ENCODE data around the gene ZCCHC14.
"Not testable (repeated sequence)": the region's sequence is repeated elsewhere in the genome, so short reads cannot be mapped to it uniquely, and the experiment has no call there.

Gene ZCCHC14

DNA sequence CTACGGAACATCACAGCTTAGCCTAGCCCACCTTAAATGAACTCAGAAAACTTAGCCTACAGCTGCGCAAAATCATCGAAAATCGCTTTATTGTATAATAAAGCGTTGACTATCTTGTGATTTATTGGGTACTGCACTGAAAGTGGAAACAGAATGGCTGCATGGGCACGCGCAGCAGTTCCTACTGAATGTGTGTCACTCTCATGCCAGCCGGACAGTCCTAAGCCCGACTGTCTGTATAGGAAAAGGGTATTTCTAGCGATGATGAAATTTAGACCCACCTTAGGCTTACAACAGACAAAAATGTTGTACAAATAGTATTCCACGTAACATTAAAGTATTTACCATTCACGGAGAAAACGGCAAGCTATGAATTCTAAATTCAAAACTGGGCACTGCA, 118.5 kb downstream of the ZCCHC14 start:
- DNase-seq, result no peak

DNA sequence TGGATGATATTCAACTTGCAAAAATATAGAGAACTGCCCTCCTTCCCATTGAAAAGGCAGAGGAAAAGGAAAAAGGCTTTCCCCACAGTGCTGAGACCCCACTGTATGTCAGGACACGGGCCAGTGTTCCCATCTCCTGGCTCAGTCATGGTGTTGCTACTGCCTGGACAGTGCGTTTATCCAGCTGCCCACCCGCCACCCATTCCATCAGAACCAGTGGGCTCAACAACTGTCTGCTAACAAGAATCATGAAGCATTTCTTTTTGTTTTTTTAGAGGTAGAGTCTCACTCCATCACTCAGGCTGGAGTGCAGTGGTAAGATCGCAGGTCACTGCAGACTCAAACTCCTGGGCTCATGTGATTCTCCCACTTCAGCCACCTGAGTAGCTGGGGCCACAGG, 120.5 kb downstream of the ZCCHC14 start:
- DNase-seq, result no peak

DNA sequence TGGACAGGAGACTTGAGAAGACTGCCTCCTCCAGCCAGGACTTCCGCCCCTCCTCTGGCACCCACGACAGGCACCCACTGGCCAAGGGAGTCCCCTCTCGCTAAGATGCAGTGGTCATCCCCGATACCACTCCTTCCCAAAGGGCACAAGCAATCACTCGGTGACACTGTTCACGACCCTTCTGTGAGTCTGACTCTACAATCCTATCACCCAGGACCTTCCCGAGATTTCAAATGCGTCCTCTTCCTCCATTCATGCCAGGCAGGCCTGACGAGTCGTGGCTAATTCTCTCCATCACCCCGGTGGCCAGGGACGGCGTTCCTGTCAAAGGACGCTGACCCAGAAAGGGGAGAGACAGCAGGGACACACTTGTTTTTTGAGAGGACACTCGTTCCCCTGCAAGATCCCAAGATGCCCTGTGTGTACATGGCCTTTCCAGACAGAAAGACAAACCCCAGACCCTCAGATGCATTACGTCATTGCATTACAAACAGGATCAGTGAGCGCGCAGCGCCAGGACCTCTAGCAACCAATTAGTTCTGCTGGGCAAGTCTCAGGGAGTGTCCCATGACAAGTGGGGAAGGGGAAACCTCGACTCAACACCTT, 121.5 kb downstream of the ZCCHC14 start:
- no peak for DNase-seq

DNA sequence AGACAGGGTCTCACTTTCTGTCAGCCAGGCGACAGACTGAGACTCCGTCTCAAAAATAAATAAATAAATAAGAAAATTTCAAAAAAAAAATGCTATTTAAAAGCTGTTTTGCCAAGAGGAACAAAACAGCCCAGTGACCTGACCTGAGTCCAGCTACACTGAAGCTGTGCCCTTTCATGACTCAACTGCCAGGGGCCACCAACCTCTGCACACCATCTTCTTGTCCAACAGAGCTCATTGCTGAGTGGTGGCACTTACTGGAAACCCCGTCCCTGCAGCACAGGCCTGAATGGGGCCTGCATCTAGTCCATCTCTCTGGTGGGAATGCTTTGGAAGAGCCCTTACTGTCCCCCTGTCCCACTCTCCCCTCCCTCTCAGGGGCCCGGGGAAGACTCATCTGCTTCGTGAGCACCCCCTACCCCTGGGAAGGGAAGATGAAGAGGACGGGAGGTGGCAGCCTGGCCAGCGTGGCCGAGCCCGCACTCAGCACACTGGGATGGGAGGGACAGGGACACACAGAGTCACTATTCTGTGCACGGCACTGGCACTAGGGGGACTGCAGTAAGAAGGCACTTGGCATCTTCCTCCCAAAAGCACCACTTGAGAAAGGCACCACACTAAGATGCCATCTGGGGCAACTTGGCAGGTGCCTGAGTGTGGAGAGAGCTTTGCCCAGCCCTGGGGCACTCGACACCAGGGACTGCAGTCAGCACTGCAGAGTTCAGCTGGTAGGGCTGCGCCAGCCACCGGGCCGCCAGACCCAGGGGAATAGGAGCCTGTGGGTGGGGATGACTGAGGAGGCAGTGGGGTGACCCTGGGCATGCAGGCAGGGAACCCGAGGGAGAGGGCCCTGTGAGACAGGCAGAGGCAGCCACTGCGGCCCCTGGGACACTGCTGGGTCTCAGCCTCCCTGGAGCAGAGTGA, 122.8 kb downstream of the ZCCHC14 start:
- DNase-seq, result no peak

DNA sequence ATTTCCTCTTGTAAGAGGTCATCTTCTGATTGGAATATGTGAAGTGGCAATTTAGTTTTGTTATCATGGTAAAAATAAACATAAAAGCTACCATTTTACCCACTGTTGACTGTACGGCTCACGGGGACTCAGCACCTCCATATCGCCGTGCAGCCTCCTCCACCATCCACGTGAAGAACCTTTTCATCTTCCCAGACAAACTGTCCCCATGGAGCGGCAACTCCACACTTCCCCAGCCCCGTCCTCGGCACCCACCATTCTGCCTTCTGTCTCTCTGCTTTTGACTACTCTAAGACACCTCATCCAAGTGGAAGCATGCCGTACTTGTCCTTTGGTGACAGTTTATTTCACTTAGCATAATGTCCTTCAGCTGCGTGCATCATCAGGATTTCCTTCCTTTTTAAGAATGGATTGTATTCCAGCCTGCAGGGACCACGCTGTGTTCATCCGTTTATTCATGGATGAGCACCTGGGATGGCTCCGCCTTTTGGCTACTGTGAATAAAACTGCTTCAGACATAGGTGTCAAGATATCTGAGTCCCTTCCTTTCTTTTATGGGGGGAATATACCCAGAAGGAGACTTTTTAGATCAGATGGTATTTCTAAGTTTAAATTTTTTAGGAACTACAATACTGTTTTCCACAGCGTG, 123.6 kb downstream of the ZCCHC14 start:
- no peak for DNase-seq

DNA sequence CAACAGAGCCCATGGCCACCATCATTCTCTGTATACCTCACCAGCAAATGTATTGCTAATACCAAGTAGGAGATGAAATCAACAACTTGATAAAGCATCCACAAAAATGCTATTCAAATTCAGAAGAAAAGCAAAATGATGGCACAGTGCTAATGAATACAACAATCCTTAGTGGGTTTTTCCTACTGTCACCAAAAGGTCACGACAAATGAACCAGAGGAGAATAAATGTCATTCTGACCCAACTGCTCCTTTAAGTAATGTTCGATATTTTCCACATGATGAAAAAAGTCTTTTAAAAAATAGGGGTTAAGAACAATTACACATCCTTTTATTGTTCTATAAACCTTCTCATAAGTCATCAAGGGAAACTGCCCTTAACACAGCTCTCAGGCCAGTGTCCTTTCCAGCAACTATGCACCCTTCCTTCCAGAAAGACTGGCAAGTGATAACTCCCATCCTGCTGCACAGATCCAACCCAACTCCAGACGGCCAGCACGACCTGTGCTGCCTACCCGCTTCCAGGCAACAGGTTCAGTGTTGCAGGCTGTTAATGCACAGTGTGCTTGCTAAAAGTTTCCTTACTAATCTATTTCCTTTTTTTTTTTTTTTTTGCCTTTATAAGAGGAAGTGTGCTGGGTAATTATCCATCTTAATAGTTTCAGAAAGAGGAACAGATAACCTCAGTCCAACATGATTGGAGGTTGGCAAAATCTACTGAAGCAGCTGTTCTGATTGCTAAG, 124.6 kb downstream of the ZCCHC14 start:
- no peak for DNase-seq

DNA sequence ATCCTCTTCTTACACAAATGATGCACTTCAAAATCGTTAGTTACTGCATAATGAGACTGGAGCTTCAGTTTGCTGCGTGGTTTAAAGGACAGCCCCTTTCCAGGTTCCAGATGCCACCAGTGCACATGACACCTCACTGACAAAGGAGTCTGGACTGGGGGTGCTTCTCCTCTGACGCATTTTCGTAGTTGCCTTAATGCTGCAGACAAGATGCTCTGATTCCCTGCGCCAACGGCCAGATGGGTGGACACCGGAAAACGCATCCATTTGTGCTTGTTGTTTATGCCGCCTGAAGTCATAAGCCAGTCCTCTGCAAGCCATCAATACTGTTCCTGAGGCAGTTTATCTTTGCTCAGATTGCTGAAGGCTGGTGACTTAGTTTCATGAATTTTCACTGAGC, 125.3 kb downstream of the ZCCHC14 start:
- no peak for DNase-seq

DNA sequence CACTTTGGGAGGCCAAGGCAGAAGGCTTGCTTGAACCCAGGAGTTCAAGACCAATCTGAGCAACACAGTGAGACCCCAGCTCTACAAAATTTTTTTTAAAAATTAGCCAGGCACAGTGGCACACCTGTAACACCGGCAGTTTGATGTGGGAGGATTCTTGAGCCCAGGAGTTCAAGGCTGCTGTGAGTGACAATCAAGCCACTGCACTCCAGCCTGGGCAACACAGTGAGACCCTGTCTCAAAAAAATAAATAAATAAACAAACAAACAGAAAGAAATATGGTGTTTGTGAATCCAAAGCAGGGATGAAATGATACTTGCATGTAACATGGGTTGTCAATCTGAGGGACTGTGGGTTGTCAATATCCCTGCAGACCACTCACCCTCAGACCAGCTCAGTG, 125.9 kb downstream of the ZCCHC14 start:
- no peak for DNase-seq

DNA sequence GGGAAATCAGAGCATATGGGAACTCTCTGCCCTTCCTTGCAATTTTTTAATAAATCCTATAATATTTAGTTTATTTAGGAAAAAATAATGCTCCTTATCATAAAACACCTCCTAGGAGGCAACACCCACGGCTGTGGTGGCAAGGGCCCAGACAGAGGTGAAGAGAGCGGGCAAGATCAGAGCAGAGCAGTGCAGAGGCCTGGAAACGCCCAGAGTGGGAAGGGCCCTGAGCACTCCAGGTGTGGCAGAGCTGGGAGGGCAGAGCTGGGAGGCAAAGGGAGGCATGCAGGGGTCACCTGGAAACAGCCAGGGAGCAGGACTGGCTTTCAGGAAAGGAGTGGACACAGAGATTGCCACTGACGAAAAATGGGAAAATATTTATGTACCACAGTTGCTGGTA, 126.5 kb downstream of the ZCCHC14 start:
- DNase-seq, result no peak

DNA sequence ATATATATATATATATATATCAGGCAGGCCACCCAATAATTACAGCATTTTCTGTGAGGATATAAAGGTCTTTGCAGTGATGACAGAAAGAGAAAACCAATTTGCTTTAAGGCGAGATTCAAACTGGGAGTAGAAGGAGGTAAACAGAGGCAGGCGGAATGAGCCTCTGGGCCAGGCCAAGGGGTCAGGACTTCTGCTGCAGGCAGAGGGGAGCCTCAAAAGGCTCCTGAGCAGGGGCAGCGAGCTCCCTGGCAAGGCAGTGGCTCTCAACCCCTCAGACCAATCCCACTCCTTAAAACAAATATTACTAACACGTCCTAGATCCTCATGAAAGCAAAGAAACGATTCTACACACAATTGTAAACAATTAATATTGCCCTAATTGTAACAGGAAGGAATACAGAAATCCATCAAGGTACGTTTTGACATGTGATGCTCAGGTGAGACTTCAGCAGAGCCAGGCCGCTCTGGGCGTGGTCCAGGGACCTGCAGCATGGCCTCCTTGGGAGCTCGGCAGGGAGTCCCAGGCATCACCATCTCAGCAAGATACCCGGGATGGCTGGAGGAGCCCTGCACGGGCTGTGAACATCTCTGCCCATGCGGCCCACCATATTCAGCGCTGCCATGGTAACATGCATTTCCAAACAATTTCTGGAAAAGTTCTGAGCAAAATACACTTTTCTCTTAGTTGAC, 127.7 kb downstream of the ZCCHC14 start:
- DNase-seq, result no peak

DNA sequence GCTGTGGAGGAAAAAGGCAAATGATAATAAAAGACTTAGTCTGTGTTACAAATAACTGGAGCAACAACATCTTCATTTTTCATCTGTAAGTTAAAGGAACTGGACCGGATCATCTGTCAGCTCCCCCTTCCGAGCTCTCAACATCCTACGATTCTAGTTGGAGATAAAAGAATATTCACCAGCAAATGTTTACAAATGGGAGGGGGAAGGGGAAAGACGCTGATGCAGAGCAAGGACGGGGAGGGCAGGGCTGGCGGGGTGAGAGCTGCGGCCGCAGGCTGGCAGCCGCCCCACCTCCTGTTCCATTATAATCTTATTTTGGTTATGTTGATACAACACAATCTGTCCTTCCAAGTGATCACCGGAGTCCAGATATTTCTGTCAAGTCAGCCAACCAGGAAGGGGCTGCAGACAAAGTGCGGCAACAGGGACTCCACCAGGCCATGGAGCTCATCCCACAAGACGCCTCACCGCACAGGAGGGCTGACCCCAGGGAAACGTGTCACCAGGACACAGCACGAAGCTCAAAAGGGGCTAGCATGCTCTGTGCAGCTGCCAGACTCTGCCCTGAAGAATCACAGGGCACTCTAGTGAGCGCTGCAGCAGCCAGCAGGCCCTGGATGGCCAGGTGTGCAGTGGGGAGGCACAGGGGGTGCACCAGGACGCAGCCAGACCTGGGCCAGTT, 128.9 kb downstream of the ZCCHC14 start:
- DNase-seq, result no peak

DNA sequence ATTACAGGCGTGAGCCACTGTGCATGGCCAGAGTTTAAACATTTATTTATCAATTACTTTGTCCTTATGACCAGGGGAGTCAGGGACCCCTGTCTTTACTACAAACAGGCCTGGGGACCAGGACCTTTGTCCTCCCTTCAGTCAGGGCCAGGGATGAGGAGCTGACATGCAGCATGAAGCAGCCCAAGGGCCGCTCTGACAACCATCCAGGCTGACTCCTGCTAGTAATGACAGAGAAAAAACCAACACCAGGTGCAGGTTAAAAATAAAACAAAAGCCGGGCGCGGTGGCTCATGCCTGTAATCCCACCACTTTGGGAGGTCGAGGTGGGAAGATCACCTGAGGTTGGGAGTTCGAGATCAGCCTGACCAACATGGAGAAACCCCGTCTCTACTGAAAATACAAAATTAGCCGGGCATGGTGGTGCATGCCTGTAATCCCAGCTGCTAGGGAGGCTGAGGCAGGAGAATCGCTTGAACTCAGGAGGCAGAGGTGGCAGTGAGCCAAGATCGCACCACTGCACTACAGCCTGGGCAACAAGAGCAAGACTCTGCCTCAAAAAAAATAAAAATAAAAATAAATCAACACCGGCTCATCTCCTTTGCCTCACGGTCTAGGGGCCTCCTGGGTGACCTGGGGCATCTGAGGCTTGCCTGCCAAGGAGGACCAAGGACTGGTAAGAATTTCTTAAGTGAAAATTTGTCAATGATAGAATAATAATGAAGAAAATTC, 129.8 kb downstream of the ZCCHC14 start:
- not testable (repeated sequence) for DNase-seq

DNA sequence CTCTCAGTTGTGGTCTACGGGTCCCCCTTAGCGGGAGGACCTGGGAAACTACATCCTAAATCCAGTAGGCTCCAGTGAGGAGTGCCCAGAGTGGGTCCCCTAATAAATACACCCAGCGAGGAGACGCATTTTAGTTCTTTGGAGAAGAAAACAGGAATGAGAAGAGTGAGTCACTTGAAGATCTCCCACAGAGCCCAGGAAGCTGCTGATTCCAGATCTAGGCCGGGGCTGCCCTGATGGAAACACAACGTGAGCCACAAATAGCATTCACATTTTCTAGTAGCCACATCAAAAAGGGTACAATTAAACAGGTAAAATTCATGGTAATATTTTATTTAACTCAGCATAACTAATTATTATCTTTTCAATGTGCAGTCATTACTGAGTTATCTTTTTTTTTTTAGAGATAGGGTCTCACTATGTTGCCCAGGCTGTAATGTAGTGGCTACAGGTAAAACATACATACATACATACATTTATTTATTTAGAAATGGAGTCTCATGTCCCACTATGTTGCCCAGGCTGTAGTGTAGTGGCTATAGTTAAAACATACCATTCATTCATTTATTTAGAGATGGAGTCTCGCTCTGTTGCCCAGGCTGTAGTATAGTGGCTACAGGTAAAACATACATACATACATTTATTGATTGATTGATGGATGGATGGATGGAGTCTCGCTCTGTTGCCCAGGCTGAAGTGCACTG, 130.8 kb downstream of the ZCCHC14 start:
- no peak for DNase-seq

DNA sequence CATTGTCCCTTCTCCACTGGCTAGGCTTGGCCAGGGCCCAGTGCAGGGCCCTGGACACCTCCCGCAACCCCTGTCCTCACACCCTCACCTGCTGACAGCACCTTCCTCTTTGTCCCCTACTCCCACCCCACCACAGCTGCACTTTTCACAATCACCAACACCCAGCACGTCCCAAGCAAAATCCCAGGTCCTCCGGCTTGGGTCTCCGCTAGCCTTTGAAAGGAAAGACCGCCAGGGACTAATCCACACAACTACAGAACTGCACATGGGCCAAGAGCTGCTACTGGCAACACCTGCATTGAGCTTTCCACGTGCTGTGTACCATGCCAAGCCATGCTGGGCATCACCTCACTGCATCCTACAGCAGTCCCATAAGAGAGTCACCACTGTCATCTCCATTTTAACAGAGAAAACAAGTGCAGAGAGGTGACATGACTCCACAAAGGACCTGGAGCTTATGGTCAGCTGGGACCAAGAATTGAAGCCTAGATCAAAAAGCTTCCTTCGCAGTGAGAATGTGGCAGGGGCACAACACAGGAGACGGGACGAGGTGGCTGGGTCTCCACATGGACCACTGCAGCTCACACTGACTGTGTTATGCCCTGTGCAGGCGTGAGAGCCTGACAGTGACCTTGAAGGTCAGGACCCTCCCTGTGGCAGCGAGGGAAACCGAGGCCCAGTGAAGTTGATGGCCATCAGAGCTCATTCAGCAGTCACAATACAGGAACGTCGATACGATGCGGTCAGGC, 131.8 kb downstream of the ZCCHC14 start:
- DNase-seq, result no peak

DNA sequence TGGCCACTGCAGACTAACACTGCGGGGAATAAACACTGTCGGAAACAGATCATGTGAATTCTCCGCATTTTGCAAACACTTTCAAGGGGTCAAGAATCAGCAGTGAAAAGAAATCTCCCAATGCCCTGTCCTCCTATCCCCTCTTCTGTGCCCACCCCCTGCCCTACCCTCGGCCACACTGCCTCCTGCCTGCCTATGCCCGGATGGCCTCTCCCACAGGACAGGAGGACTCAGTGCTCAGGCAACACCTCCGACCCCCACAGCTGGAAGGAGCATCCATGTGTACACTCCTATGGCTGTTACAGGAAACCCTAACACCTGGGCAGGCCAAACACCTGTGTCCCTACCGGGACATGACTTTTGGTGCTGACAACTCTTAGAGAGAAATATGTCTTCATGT, 133.7 kb downstream of the ZCCHC14 start:
- DNase-seq, result no peak

DNA sequence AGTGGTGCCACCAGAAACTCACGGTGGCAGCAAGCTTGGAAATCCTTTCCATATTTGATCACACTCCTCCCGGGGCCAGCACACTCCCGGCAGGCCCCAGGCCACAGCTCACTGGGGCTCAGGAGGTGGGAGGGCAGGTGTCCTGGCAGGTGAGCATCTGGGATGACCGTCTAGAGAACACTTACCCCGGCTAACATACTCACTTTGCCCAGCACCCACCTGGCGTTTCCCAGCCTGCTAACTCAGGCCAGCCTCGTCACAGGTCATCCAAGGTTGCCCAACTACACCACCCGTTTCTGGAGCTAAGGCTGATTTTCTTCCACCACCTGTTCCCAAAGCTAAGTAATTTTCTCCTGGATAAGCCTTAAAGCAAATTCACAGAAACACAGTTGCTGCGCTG, 134.1 kb downstream of the ZCCHC14 start:
- no peak for DNase-seq

DNA sequence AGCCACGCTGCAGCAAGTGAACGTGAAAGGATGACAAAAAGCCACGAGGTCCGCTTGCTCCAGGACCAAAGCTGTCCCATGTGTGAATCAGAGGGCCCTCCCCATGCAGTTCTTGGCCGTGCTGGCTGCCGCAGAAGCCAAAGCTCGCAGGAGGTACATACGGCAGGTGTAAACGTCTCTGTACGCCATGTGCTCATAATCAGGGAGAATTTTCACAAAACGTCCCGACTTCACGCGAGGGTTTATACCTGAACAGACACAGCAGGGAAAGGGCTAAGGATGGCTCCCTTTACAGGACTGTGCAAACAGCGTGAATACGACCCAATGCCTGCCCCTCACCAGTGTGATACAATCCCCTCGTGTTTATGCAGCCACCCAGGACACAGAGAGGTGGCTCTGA, 134.6 kb downstream of the ZCCHC14 start:
- no peak for DNase-seq

DNA sequence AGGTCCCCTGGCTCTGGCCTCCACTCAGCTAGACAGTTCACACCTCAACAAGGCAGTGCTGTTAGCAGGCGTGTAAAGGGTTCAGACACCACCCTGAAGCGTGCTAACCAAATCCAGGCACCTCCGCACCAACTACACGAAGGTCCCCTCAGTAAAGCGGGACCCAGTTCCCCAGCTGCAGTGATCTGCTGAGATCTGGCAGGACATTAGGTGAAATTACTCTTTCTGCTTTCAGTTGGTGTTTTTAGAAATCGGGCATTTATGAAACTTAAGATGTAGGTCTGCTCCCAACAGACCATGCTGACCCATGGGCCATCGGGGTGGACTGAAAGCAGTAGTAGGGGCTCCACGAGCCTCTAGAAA, 136.4 kb downstream of the ZCCHC14 start:
- no peak for DNase-seq
